GM23338 (cell line): ENCODE results near the gene SERGEF. TPM values are rescaled to one million over a fixed set of nuclear protein-coding genes. Genes with fewer than 3 reads are reported as not detected.

Source experiments
- ATAC-seq: fragments of 200-7000 bp; cut with Tn5 transposase; 3 replicates; pipeline ENCODE4 v1.9.1; 2020
- DNase-seq: peaks from one replicate; pipeline ENCODE4 v3.0.0-alpha.2; 2015; ENCODE audit warnings: low spot score
- H2AFZ ChIP-seq: fragments of 200-600 bp; sonication (generic); 2 replicates; pipeline ENCODE4 v1.8.0; 2016; ENCODE audit warnings: antibody characterized with exemption, mild to moderate bottlenecking, moderate library complexity
- H3F3A ChIP-seq: fragments of 200-600 bp; sonication (generic); replicated peaks from 2 replicates; pipeline ENCODE4 v1.8.0; 2017; ENCODE audit warnings: antibody characterized with exemption, mixed run types, low read depth
- H3K27ac ChIP-seq: fragments of 200-600 bp; sonication (generic); 2 replicates; pipeline ENCODE4 v1.6.1; 2016; ENCODE audit warnings: low read depth
- H3K27me3 ChIP-seq: fragments of 200-600 bp; sonication (generic); 2 replicates; pipeline ENCODE4 v1.8.0; 2016; ENCODE audit warnings: mild to moderate bottlenecking, mixed run types, moderate library complexity; ENCODE audit not compliant: insufficient read depth
- H3K36me3 ChIP-seq: fragments of 200-600 bp; sonication (generic); 2 replicates; pipeline ENCODE4 v1.8.0; 2016; ENCODE audit warnings: mild to moderate bottlenecking; ENCODE audit not compliant: insufficient read depth
- H3K4me1 ChIP-seq: fragments of 200-600 bp; sonication (generic); 2 replicates; pipeline ENCODE4 v1.8.0; 2016; ENCODE audit warnings: mild to moderate bottlenecking, moderate library complexity; ENCODE audit not compliant: insufficient read depth
- H3K4me2 ChIP-seq: fragments of 200-600 bp; sonication (generic); 2 replicates; pipeline ENCODE4 v1.7.1; 2017; ENCODE audit warnings: mixed run types
- H3K4me3 ChIP-seq: fragments of 200-600 bp; sonication (generic); 2 replicates; pipeline ENCODE4 v1.6.1; 2016; ENCODE audit warnings: mixed run types
- H3K79me2 ChIP-seq: fragments of 200-600 bp; sonication (generic); replicated peaks from 2 replicates; pipeline ENCODE4 v1.8.0; 2017; ENCODE audit warnings: mild to moderate bottlenecking; ENCODE audit not compliant: insufficient read depth
- H3K9me2 ChIP-seq: fragments of 200-600 bp; sonication (generic); 2 replicates; pipeline ENCODE4 v1.8.0; 2017; ENCODE audit not compliant: insufficient read depth
- H4K20me1 ChIP-seq: fragments of 200-600 bp; sonication (generic); replicated peaks from 2 replicates; pipeline ENCODE4 v1.8.0; 2017; ENCODE audit warnings: mild to moderate bottlenecking; ENCODE audit not compliant: insufficient read depth
- H3K27ac Mint-ChIP-seq: 2 replicates; pipeline ENCODE4 v1.8.0; 2020; ENCODE audit warnings: inconsistent platforms, mild to moderate bottlenecking, moderate library complexity, mixed read lengths
- H3K27me3 Mint-ChIP-seq: 3 replicates; pipeline ENCODE4 v1.8.0; 2022; ENCODE audit warnings: low read depth, mild to moderate bottlenecking, moderate library complexity, mixed read lengths, inconsistent platforms; ENCODE audit not compliant: insufficient read depth, poor library complexity
- H3K36me3 Mint-ChIP-seq: 3 replicates; pipeline ENCODE4 v1.8.0; 2021; ENCODE audit warnings: low read depth, mild to moderate bottlenecking, inconsistent platforms, moderate library complexity, mixed read lengths
- H3K4me1 Mint-ChIP-seq: 3 replicates; pipeline ENCODE4 v1.8.0; 2020; ENCODE audit warnings: mild to moderate bottlenecking, inconsistent platforms, mixed read lengths
- H3K4me3 Mint-ChIP-seq: 3 replicates; pipeline ENCODE4 v1.8.0; 2021; ENCODE audit warnings: moderate library complexity, mild to moderate bottlenecking, inconsistent platforms, mixed read lengths
- H3K9me3 Mint-ChIP-seq: 3 replicates; pipeline ENCODE4 v1.8.0; 2020; ENCODE audit warnings: moderate library complexity, mild to moderate bottlenecking, inconsistent platforms, mixed read lengths
- EZH2 ChIP-seq: fragments of 200-600 bp; sonication (generic); IDR thresholded peaks from one replicate; pipeline ENCODE4 v1.8.0; 2017; ENCODE audit warnings: antibody characterized with exemption, mild to moderate bottlenecking, low read depth; ENCODE audit not compliant: unreplicated experiment
- EZH2phosphoT487 ChIP-seq: fragments of 200-600 bp; sonication (generic); IDR thresholded peaks from one replicate; pipeline ENCODE4 v1.8.1; 2018; ENCODE audit warnings: antibody characterized with exemption; ENCODE audit not compliant: unreplicated experiment
- JUNB ChIP-seq: IDR thresholded peaks from one replicate; pipeline ENCODE4 v1.6.1; 2016; ENCODE audit warnings: antibody characterized with exemption; ENCODE audit not compliant: unreplicated experiment
- ZNF331 ChIP-seq: fragments of 250-450 bp; sonication (Bioruptor Pico); IDR thresholded peaks from 2 replicates; pipeline ENCODE4 v1.5.0; 2020; ENCODE audit warnings: low read depth, mild to moderate bottlenecking, moderate library complexity
- polyA plus RNA-seq: library from polyadenylated mRNA; unstranded; fragments of >200 nt; fragmentation: Nextera tagmentation; extraction: Ambion mirVana; gene quantifications from 2 replicates; pipeline ENCODE4 v1.2.1, GENCODE V29; 2016
- total RNA-seq: library from RNA; depleted of rRNA; stranded (reverse); fragments of >200 nt; shearing (Covaris generic); gene quantifications from 2 replicates; pipeline ENCODE4 v1.2.3, GENCODE V29; 2014
- TF ChIP-seq, protein P1 (sequence below): fragments of 250-450 bp; sonication (Bioruptor Pico); IDR thresholded peaks from 2 replicates; pipeline ENCODE4 v1.5.0; 2020; ENCODE audit warnings: mild to moderate bottlenecking, moderate library complexity
- TF ChIP-seq, protein P2 (sequence below): IDR thresholded peaks from one replicate; pipeline ENCODE4 v1.6.1; 2018; ENCODE audit warnings: antibody characterized with exemption; ENCODE audit not compliant: unreplicated experiment

The SERGEF gene
- total and polyA plus RNA-seq, 2 experiments from 2014 or later, result 24.2 to 27.9 TPM

DNA sequence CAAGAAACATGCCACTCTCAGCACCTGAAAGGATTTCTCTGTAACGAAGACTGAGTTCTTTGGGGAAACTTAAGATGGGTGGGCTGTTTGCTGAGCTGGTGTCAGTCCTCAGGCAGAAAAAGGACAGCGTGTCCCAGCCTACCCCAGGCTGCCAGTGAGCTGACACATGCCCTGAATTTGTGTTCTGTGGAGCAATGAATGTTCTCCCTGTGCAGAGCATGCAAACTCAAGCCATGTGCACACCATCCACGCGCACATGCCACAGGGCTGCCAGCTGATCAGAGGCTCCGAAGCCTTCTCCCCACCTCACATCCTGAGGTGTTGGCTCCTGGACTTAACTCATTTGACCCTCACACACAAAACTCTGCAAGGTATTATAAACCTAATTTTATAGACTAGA, 173.4 kb downstream of the SERGEF start (continued):
- TF ChIP-seq, protein P1, sequence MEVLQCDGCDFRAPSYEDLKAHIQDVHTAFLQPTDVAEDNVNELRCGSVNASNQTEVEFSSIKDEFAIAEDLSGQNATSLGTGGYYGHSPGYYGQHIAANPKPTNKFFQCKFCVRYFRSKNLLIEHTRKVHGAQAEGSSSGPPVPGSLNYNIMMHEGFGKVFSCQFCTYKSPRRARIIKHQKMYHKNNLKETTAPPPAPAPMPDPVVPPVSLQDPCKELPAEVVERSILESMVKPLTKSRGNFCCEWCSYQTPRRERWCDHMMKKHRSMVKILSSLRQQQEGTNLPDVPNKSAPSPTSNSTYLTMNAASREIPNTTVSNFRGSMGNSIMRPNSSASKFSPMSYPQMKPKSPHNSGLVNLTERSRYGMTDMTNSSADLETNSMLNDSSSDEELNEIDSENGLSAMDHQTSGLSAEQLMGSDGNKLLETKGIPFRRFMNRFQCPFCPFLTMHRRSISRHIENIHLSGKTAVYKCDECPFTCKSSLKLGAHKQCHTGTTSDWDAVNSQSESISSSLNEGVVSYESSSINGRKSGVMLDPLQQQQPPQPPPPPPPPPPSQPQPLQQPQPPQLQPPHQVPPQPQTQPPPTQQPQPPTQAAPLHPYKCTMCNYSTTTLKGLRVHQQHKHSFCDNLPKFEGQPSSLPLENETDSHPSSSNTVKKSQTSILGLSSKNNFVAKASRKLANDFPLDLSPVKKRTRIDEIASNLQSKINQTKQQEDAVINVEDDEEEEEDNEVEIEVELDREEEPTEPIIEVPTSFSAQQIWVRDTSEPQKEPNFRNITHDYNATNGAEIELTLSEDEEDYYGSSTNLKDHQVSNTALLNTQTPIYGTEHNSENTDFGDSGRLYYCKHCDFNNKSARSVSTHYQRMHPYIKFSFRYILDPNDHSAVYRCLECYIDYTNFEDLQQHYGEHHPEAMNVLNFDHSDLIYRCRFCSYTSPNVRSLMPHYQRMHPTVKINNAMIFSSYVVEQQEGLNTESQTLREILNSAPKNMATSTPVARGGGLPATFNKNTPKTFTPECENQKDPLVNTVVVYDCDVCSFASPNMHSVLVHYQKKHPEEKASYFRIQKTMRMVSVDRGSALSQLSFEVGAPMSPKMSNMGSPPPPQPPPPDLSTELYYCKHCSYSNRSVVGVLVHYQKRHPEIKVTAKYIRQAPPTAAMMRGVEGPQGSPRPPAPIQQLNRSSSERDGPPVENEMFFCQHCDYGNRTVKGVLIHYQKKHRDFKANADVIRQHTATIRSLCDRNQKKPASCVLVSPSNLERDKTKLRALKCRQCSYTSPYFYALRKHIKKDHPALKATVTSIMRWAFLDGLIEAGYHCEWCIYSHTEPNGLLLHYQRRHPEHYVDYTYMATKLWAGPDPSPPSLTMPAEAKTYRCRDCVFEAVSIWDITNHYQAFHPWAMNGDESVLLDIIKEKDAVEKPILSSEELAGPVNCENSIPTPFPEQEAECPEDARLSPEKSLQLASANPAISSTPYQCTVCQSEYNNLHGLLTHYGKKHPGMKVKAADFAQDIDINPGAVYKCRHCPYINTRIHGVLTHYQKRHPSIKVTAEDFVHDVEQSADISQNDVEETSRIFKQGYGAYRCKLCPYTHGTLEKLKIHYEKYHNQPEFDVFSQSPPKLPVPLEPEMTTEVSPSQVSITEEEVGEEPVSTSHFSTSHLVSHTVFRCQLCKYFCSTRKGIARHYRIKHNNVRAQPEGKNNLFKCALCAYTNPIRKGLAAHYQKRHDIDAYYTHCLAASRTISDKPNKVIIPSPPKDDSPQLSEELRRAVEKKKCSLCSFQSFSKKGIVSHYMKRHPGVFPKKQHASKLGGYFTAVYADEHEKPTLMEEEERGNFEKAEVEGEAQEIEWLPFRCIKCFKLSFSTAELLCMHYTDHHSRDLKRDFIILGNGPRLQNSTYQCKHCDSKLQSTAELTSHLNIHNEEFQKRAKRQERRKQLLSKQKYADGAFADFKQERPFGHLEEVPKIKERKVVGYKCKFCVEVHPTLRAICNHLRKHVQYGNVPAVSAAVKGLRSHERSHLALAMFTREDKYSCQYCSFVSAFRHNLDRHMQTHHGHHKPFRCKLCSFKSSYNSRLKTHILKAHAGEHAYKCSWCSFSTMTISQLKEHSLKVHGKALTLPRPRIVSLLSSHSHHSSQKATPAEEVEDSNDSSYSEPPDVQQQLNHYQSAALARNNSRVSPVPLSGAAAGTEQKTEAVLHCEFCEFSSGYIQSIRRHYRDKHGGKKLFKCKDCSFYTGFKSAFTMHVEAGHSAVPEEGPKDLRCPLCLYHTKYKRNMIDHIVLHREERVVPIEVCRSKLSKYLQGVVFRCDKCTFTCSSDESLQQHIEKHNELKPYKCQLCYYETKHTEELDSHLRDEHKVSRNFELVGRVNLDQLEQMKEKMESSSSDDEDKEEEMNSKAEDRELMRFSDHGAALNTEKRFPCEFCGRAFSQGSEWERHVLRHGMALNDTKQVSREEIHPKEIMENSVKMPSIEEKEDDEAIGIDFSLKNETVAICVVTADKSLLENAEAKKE (CRISPR knock-in tag), result no peak
- TF ChIP-seq JUNB (no peak), ZNF331 (CRISPR knock-in tag) (no peak), EZH2phosphoT487 (no peak)

DNA sequence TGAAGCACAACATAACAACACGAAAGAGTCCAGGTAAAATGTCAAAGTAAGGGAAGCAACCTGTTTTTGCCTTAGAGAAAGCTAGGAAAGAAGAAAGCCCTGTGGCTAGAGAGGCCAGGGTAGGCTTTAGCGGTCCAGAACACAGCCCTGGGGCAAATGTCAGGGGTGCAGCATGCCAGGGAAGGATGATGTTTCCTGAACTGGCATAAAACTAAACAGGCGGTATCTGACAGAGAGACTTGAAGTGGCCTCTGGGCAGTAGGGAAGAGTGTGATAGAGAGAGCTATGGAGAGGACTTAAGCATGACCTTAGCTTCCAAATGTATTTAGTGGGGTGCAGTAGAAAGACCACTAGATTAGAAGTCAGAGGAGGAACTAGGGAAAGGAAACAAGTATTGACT, 174.7 kb downstream of the SERGEF start:
- H3K36me3 ChIP-seq, result no peaks in the 10 kb centered on the region
- DNase-seq (no peak), ATAC-seq (no peak)
- no peaks in the 10 kb centered on the region; the same call in 1 of the 2 replicates for H3K9me2 ChIP-seq
- H2AFZ ChIP-seq, result no peak overlapping the region
- no peak overlapping the region for H3K27ac Mint-ChIP-seq
- H3F3A ChIP-seq, result no peaks in the 10 kb centered on the region
- H3K4me1 Mint-ChIP-seq, result peaks cover 5% of the 10 kb centered on the region
- no peaks in the 10 kb centered on the region for H3K79me2 ChIP-seq
- H3K36me3 Mint-ChIP-seq, result no peaks in the 10 kb centered on the region
- H3K4me3 Mint-ChIP-seq, result no peak overlapping the region
- no peaks in the 10 kb centered on the region for H3K4me1 ChIP-seq
- no peaks in the 10 kb centered on the region for H3K27me3 ChIP-seq
- no peaks in the 10 kb centered on the region for H4K20me1 ChIP-seq
- H3K9me3 Mint-ChIP-seq, result no peaks in the 10 kb centered on the region; the same call in 2 of the 3 replicates
- H3K27me3 Mint-ChIP-seq, result peaks cover 4% of the 10 kb centered on the region
- no peak overlapping the region for H3K4me3 ChIP-seq
- H3K27ac ChIP-seq, result no peak overlapping the region
- no peak overlapping the region for H3K4me2 ChIP-seq
- no peak for TF ChIP-seq EZH2
- TF ChIP-seq, protein P2, sequence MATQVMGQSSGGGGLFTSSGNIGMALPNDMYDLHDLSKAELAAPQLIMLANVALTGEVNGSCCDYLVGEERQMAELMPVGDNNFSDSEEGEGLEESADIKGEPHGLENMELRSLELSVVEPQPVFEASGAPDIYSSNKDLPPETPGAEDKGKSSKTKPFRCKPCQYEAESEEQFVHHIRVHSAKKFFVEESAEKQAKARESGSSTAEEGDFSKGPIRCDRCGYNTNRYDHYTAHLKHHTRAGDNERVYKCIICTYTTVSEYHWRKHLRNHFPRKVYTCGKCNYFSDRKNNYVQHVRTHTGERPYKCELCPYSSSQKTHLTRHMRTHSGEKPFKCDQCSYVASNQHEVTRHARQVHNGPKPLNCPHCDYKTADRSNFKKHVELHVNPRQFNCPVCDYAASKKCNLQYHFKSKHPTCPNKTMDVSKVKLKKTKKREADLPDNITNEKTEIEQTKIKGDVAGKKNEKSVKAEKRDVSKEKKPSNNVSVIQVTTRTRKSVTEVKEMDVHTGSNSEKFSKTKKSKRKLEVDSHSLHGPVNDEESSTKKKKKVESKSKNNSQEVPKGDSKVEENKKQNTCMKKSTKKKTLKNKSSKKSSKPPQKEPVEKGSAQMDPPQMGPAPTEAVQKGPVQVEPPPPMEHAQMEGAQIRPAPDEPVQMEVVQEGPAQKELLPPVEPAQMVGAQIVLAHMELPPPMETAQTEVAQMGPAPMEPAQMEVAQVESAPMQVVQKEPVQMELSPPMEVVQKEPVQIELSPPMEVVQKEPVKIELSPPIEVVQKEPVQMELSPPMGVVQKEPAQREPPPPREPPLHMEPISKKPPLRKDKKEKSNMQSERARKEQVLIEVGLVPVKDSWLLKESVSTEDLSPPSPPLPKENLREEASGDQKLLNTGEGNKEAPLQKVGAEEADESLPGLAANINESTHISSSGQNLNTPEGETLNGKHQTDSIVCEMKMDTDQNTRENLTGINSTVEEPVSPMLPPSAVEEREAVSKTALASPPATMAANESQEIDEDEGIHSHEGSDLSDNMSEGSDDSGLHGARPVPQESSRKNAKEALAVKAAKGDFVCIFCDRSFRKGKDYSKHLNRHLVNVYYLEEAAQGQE, result no peak
- TF ChIP-seq EZH2phosphoT487, result no peak
- TF ChIP-seq, protein P1 (CRISPR knock-in tag), result no peak
